Spleen (tissue), 11 donors: Measurements from ENCODE around the gene RGS6. TPM values are rescaled to one million over a fixed set of nuclear protein-coding genes. Genes with fewer than 3 reads are reported as not detected.

Experiments
- DNase-seq: peaks from one replicate; pipeline ENCODE4 v3.0.0-alpha.2; 2020
- H3K27ac ChIP-seq, 8 donors: fragments of 200-600 bp; sonication (generic) in 7 of 8; 1 replicate in 4 of 8; 2 replicates in 4 of 8; pipeline versions ENCODE4 v1.5.0 to v1.8.0; 2016 to 2021; ENCODE audit warnings: inconsistent platforms in 4 of 8, mild to moderate bottlenecking in 4 of 8, moderate library complexity in 1 of 8
- H3K27me3 ChIP-seq, 7 donors: fragments of 200-600 bp; sonication (generic) in 6 of 7; replicated peaks in 1 of 7; 1 replicate in 4 of 7; 2 replicates in 3 of 7; pipeline versions ENCODE4 v1.5.0 to v1.8.0; 2016 to 2021; ENCODE audit warnings: inconsistent platforms in 3 of 7, mild to moderate bottlenecking in 1 of 7
- H3K36me3 ChIP-seq, 6 donors: fragments of 200-600 bp; sonication (generic) in 5 of 6; 1 replicate in 4 of 6; 2 replicates in 2 of 6; pipeline versions ENCODE4 v1.5.0 to v1.8.0; 2016 to 2021; ENCODE audit warnings: inconsistent platforms in 2 of 6
- H3K4me1 ChIP-seq, 6 donors: fragments of 200-600 bp; sonication (generic) in 5 of 6; 1 replicate in 3 of 6; 2 replicates in 3 of 6; pipeline versions ENCODE4 v1.5.0 to v1.8.0; 2016 to 2021; ENCODE audit warnings: inconsistent platforms in 3 of 6
- H3K4me3 ChIP-seq, 8 donors: fragments of 200-600 bp; sonication (generic) in 7 of 8; 1 replicate in 4 of 8; 2 replicates in 4 of 8; pipeline versions ENCODE4 v1.5.0 to v1.8.0; 2016 to 2021; ENCODE audit warnings: inconsistent platforms in 4 of 8, mild to moderate bottlenecking in 4 of 8, moderate library complexity in 2 of 8
- H3K9me3 ChIP-seq, 8 donors: fragments of 200-600 bp; sonication (generic) in 7 of 8; 1 replicate in 4 of 8; 2 replicates in 4 of 8; pipeline versions ENCODE4 v1.5.0 to v1.8.0; 2016 to 2021; ENCODE audit warnings: inconsistent platforms in 4 of 8
- CTCF ChIP-seq, 11 experiments: fragments of 200-600 bp in 7 of 11; fragments of 450-650 bp in 4 of 11; sonication (generic) in 4 of 11; IDR thresholded peaks in 8 of 11; conservative IDR thresholded peaks in 3 of 11; 1 replicate in 7 of 11; 2 replicates in 4 of 11; pipeline versions ENCODE4 v1.4.0 to v1.8.0; 2016 to 2021; ENCODE audit warnings: antibody characterized with exemption in 11 of 11, inconsistent platforms in 4 of 11, mild to moderate bottlenecking in 1 of 11
- POLR2A ChIP-seq, 3 donors: fragments of 450-650 bp; IDR thresholded peaks; one replicate each; pipeline ENCODE4 v1.5.1; 2017; ENCODE audit warnings: antibody characterized with exemption in 3 of 3, mild to moderate bottlenecking in 1 of 3
- POLR2AphosphoS5 ChIP-seq, 3 donors: sonication (generic); formaldehyde crosslinking; IDR thresholded peaks; one replicate each; pipeline ENCODE4 v1.5.1; 2017; ENCODE audit warnings: antibody characterized with exemption in 3 of 3
- WGBS, 5 donors: extraction: QIAGEN DNeasy Blood & Tissue Kit in 3 of 5; methylation state at CpG; one replicate each; pipeline versions ENCODE4 v1.1.5 to v1.1.7; 2013 to 2018; 5-methylcytosine and 5-hydroxymethylcytosine counted together
- intact Hi-C: fragments of 100-400 bp; cut with DNase I; formaldehyde crosslinking; loops from one replicate; pipeline ENCODE4 v1.15.0; 2023; ENCODE audit warnings: low total_unique reads
- polyA plus RNA-seq, 3 donors: library from polyadenylated mRNA; stranded (reverse); fragments of 200-250 nt; gene quantifications; one replicate each; pipeline ENCODE4 v1.2.1, GENCODE V29; 2013
- total RNA-seq, 7 donors: library from RNA; depleted of rRNA in 3 of 7; stranded (reverse); fragments of >200 nt in 3 of 7; fragmentation: NEBNext Ultra II Directional in 4 of 7; extraction: Animal tissue kit (Norgen Biotek cat#: 25700) in 4 of 7; gene quantifications; one replicate each; pipeline versions ENCODE4 v1.1.0 to v1.2.1, GENCODE V29; 2016 to 2021
- donor health status: healthy with polysubstance abuse.
- donor health status: DM: no; HTN: no; CAD: no; lungs with moderate emphysema.
- donor health status: DM: no; HTN: no; CAD: no.
- donor health status: Bipolar disorder and iron deficiency.
- donor health status: healthy.
- donor health status: DM: no; HTN: no; CAD: no.
- donor health status: DM: yes; HTN: yes; CAD: no.

RGS6 gene
- total and polyA plus RNA-seq, 10 donors, result 0.20 to 8.1 (median 2.3) TPM

GRCh38 chr14:72510566-72510965 is 578.3 kb downstream of the RGS6 start:
- no peak for TF ChIP-seq POLR2A (IDR thresholded peaks at IDR 0.05)
- TF ChIP-seq CTCF (IDR thresholded peaks at IDR 0.05 in 8 of 11, conservative IDR thresholded peaks at IDR 0.05 in 3 of 11), result no peak
- no peak for TF ChIP-seq POLR2AphosphoS5 (IDR thresholded peaks at IDR 0.05)
- no peak for DNase-seq
- H3K27me3 ChIP-seq, result no peaks in the 10 kb centered on the region
- H3K9me3 ChIP-seq, result no peaks in the 10 kb centered on the region
- 78 to 88% (median 85%) methylated on average over 4 of the region's 4 CpGs for WGBS, 5 donors
- no peak overlapping the region for H3K27ac ChIP-seq
- no peaks in the 10 kb centered on the region for H3K36me3 ChIP-seq
- H3K4me1 ChIP-seq, result peaks cover 0 to 7% (median 0%) of the 10 kb centered on the region in 6 donors
- no peak overlapping the region for H3K4me3 ChIP-seq
- intact Hi-C loops, result no loop called here

- Histone ChIP-seq H3K4me1 (peaks cover 4 to 16% (median 8%) of the 10 kb centered on the region in 6 donors), H3K9me3 (no peaks in the 10 kb centered on the region), H3K27ac (no peak overlapping the region), H3K27me3 (no peaks in the 10 kb centered on the region), H3K4me3 (no peak overlapping the region), H3K36me3 (no peaks in the 10 kb centered on the region)
- TF ChIP-seq CTCF (IDR thresholded peaks at IDR 0.05 in 8 of 11, conservative IDR thresholded peaks at IDR 0.05 in 3 of 11), result no peak
- TF ChIP-seq POLR2AphosphoS5 (IDR thresholded peaks at IDR 0.05), result no peak
- TF ChIP-seq POLR2A (IDR thresholded peaks at IDR 0.05), result no peak
- DNase-seq, result no peak
- 85 to 96% (median 92%) methylated on average over 2 of the region's 2 CpGs for WGBS, 5 donors
- intact Hi-C loops, result no loop called here
These were observed 580.1 kb downstream of the RGS6 start for GRCh38 chr14:72512281-72512680.

GRCh38 chr14:72512925-72513324 is 580.7 kb downstream of the RGS6 start:
- TF ChIP-seq POLR2A (IDR thresholded peaks at IDR 0.05) (no peak), POLR2AphosphoS5 (IDR thresholded peaks at IDR 0.05) (no peak), CTCF (IDR thresholded peaks at IDR 0.05 in 8 of 11, conservative IDR thresholded peaks at IDR 0.05 in 3 of 11) (no peak)
- Histone ChIP-seq H3K36me3 (no peaks in the 10 kb centered on the region), H3K4me1 (peaks cover 10 to 22% (median 15%) of the 10 kb centered on the region in 6 donors), H3K27ac (no peak overlapping the region), H3K27me3 (no peaks in the 10 kb centered on the region), H3K9me3 (no peaks in the 10 kb centered on the region), H3K4me3 (no peak overlapping the region)
- WGBS, 5 donors, result 80 to 93% (median 86%) methylated on average over 5 of the region's 5 CpGs
- intact Hi-C loops, result no loop called here
- DNase-seq, result no peak

GRCh38 chr14:72513346-72513745 is 581.1 kb downstream of the RGS6 start:
- intact Hi-C loops, result no loop called here
- Histone ChIP-seq H3K36me3 (no peaks in the 10 kb centered on the region), H3K9me3 (no peaks in the 10 kb centered on the region), H3K4me3 (no peak overlapping the region), H3K27ac (no peak overlapping the region), H3K4me1 (peaks cover 13 to 26% (median 19%) of the 10 kb centered on the region in 6 donors), H3K27me3 (no peaks in the 10 kb centered on the region)
- 83 to 96% (median 90%) methylated on average over 3 of the region's 3 CpGs for WGBS, 5 donors
- TF ChIP-seq CTCF (IDR thresholded peaks at IDR 0.05 in 8 of 11, conservative IDR thresholded peaks at IDR 0.05 in 3 of 11) (no peak), POLR2AphosphoS5 (IDR thresholded peaks at IDR 0.05) (no peak), POLR2A (IDR thresholded peaks at IDR 0.05) (no peak)
- DNase-seq, result no peak
